Esophagus squamous epithelium (tissue), 5 donors: Measurements from ENCODE around the gene NHLH1. TPM values are rescaled to one million over a fixed set of nuclear protein-coding genes. Genes with fewer than 3 reads are reported as not detected.

ENCODE experiments used
- DNase-seq: peaks from one replicate; lab custom pipeline; 2025; lab: John Stamatoyannopoulos, UW
- H3K27ac ChIP-seq, 4 donors: fragments of 200-600 bp; sonication (generic); one replicate each; pipeline ENCODE4 v1.5.1; 2016 to 2019; ENCODE audit warnings: mild to moderate bottlenecking in 1 of 4
- H3K27me3 ChIP-seq, 4 donors: fragments of 200-600 bp; sonication (generic); 1 replicate in 3 of 4; 2 replicates in 1 of 4; pipeline versions ENCODE4 v1.5.1 to v1.6.0; 2017 to 2021; ENCODE audit warnings: antibody characterized with exemption in 1 of 4
- H3K36me3 ChIP-seq, 3 donors: fragments of 200-600 bp; sonication (generic); one replicate each; pipeline ENCODE4 v1.5.1; 2016 to 2019
- H3K4me1 ChIP-seq, 3 donors: fragments of 200-600 bp; sonication (generic); one replicate each; pipeline ENCODE4 v1.5.1; 2017 to 2019
- H3K4me3 ChIP-seq, 4 donors: fragments of 200-600 bp; sonication (generic); 1 replicate in 3 of 4; 2 replicates in 1 of 4; pipeline ENCODE4 v1.5.1; 2016 to 2019; ENCODE audit warnings: mild to moderate bottlenecking in 2 of 4, moderate library complexity in 1 of 4
- H3K9me3 ChIP-seq, 3 donors: fragments of 200-600 bp; sonication (generic); one replicate each; pipeline ENCODE4 v1.5.1; 2016 to 2019
- CTCF ChIP-seq, 6 experiments: fragments of 450-650 bp in 4 of 6; fragments of 200-600 bp in 2 of 6; sonication (generic) in 2 of 6; IDR thresholded peaks; one replicate each; pipeline ENCODE4 v1.5.1; 2016 to 2019; ENCODE audit warnings: antibody characterized with exemption in 6 of 6, mild to moderate bottlenecking in 4 of 6, moderate library complexity in 4 of 6
- POLR2A ChIP-seq, 4 donors: fragments of 450-650 bp; IDR thresholded peaks; one replicate each; pipeline ENCODE4 v1.6.1; 2017; ENCODE audit warnings: antibody characterized with exemption in 4 of 4, mild to moderate bottlenecking in 4 of 4, moderate library complexity in 3 of 4
- WGBS, 2 donors: methylation state at CpG; one replicate each; pipeline ENCODE4 v1.1.5; 2018; 5-methylcytosine and 5-hydroxymethylcytosine counted together
- intact Hi-C: fragments of 100-400 bp; cut with DNase I; formaldehyde crosslinking; loops from one replicate; pipeline ENCODE4 v1.15.0; 2022
- total RNA-seq, 4 donors: library from RNA; depleted of rRNA; stranded (reverse); fragments of >200 nt; gene quantifications; one replicate each; pipeline ENCODE4 v1.1.0, GENCODE V29; 2016
- donor health status: DM: yes; HTN: yes; CAD: no.

Gene NHLH1
- total RNA-seq, 4 donors from 2014 or later: 0.19 TPM; not detected in 3

- H3K4me1 ChIP-seq: no peaks in the 10 kb centered on the region
- WGBS, 2 donors: 81 to 82% methylated on average over 4 of the region's 4 CpGs
- H3K27me3 ChIP-seq: no peaks in the 10 kb centered on the region
- intact Hi-C loops: no loop called here
- DNase-seq: no peak
- no peak overlapping the region for H3K4me3 ChIP-seq
- H3K9me3 ChIP-seq: no peaks in the 10 kb centered on the region
- TF ChIP-seq POLR2A (IDR thresholded peaks at IDR 0.05) (no peak), CTCF (IDR thresholded peaks at IDR 0.05) (no peak)
- H3K27ac ChIP-seq: no peak overlapping the region
- H3K36me3 ChIP-seq: peaks cover 26 to 84% (median 40%) of the 10 kb centered on the region in 3 donors
Measured at GRCh38 chr1:160358073-160358472, 8.8 kb upstream of the NHLH1 start.

GRCh38 chr1:160359559-160360226, 7.2 kb upstream of the NHLH1 start:
- H3K36me3 ChIP-seq: peaks cover 10 to 67% (median 24%) of the 10 kb centered on the region in 3 donors
- no peaks in the 10 kb centered on the region for H3K4me1 ChIP-seq
- WGBS, 2 donors: 72 to 85% methylated on average over 7 to 8 of the region's 9 CpGs
- H3K27ac ChIP-seq: no peak overlapping the region
- intact Hi-C loops: no loop called here
- H3K9me3 ChIP-seq: no peaks in the 10 kb centered on the region
- DNase-seq: no peak
- H3K27me3 ChIP-seq: no peaks in the 10 kb centered on the region
- no peak overlapping the region for H3K4me3 ChIP-seq
- TF ChIP-seq CTCF (IDR thresholded peaks at IDR 0.05) (no peak), POLR2A (IDR thresholded peaks at IDR 0.05) (no peak)

GRCh38 chr1:160360227-160360695, 6.6 kb upstream of the NHLH1 start:
- Histone ChIP-seq H3K4me1 (no peaks in the 10 kb centered on the region), H3K36me3 (peaks cover 7 to 62% (median 18%) of the 10 kb centered on the region in 3 donors), H3K27ac (no peak overlapping the region), H3K4me3 (no peak overlapping the region), H3K9me3 (no peaks in the 10 kb centered on the region), H3K27me3 (no peaks in the 10 kb centered on the region)
- intact Hi-C loops: no loop called here
- no peak for TF ChIP-seq CTCF (IDR thresholded peaks at IDR 0.05)
- no peak for TF ChIP-seq POLR2A (IDR thresholded peaks at IDR 0.05)
- no peak for DNase-seq
- 89 to 91% methylated on average over 4 to 5 of the region's 8 CpGs for WGBS, 2 donors

- Histone ChIP-seq H3K36me3 (peaks cover 0 to 52% (median 11%) of the 10 kb centered on the region in 3 donors), H3K27me3 (no peaks in the 10 kb centered on the region), H3K27ac (no peak overlapping the region), H3K4me3 (no peak overlapping the region), H3K4me1 (no peaks in the 10 kb centered on the region), H3K9me3 (no peaks in the 10 kb centered on the region)
- intact Hi-C loops: no loop called here
- TF ChIP-seq CTCF (IDR thresholded peaks at IDR 0.05) (no peak), POLR2A (IDR thresholded peaks at IDR 0.05) (no peak)
- no peak for DNase-seq
- 79 to 94% methylated on average over 2 of the region's 2 CpGs for WGBS, 2 donors
Measured at GRCh38 chr1:160361199-160361598, 5.7 kb upstream of the NHLH1 start.

GRCh38 chr1:160361814-160362167, 5.1 kb upstream of the NHLH1 start:
- Histone ChIP-seq H3K4me3 (no peak overlapping the region), H3K27me3 (peaks cover 0 to 3% (median 0%) of the 10 kb centered on the region in 4 donors), H3K9me3 (no peaks in the 10 kb centered on the region), H3K4me1 (no peaks in the 10 kb centered on the region), H3K36me3 (peaks cover 0 to 46% (median 9%) of the 10 kb centered on the region in 3 donors), H3K27ac (no peak overlapping the region)
- intact Hi-C loops: no loop called here
- no peak for TF ChIP-seq POLR2A (IDR thresholded peaks at IDR 0.05)
- DNase-seq: no peak
- WGBS, 2 donors: 65 to 73% methylated on average over 4 of the region's 4 CpGs
